Measurements from ENCODE around the gene PDGFRB. TPM values are rescaled to one million over a fixed set of nuclear protein-coding genes. Genes with fewer than 3 reads are reported as not detected.

PDGFRB gene
- polyA plus RNA-seq, 3 donors, result 118 to 152 (median 152) TPM

DNA sequence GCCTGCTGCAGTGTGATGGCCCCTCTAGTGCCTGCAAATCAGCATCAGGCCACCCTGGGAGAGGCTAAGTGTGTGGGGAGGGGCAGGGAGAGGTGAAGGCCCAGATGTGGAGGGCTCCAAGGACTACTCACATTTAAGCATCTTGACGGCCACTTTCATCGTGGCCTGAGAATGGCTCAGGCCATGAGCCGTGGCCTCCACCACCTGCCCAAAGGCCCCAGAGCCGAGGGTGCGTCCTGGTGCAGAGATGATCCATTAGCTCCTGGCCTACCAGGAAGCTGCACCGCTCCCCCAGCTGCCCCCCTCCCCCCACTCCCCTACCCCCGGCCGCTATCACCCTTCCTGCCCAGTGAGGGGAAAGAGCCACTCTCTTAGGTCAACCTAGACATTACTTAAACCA lies 31.0 kb downstream of the PDGFRB start:
- no peak for DNase-seq (ENCODE audit: extremely low read depth in 1 of 11, low read depth in 9 of 11, low spot score in 4 of 11)

DNA sequence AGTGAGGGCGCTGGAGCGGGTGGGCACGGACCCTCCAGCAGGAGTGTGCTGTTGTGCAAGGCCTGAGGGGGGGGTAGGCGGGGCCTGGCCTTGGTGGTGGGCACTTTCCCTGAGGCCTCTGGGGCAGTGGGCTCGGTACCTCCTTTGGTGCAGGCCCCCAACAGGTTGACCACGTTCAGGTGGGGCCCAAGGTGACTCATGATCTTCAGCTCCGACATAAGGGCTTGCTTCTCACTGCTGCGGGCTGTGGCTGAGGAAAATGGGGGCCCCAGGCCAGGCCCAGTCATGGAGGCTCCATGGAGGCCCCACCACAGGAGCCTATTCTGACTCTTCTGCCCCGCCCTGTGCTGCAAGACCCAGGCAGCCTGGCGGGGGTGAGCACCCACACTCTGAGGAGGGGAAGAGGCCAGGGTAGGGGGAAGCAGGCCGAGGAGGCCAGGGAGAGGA lies 31.5 kb downstream of the PDGFRB start:
- no peak for DNase-seq (ENCODE audit: extremely low read depth in 1 of 11, low read depth in 9 of 11, low spot score in 4 of 11)

- DNase-seq (ENCODE audit: extremely low read depth in 1 of 11, low read depth in 9 of 11, low spot score in 4 of 11), result no peak
Measured at GRCh38 chr5:150123542-150123941, 32.1 kb downstream of the PDGFRB start.

GRCh38 chr5:150122536-150123481 lies 32.8 kb downstream of the PDGFRB start:
- no peak for DNase-seq (ENCODE audit: extremely low read depth in 1 of 11, low read depth in 9 of 11, low spot score in 4 of 11)

DNA sequence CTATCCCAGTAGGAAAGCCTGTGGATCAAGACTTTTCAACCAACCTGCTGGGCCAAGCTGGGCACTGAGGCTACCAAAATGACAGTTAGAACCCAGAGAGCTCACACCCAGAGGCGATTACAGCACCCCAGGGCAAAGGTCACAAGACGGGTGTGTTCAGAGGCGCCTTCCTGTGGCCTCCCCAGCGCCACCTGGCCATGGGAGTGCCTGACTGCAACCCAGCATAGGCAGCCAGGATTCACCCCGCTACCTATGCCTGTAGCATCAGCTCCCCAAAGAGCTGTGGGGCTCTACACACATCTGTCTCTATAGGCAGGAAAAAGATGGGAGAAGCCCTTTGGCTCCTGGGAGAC lies 33.5 kb downstream of the PDGFRB start:
- DNase-seq (ENCODE audit: extremely low read depth in 1 of 11, low read depth in 9 of 11, low spot score in 4 of 11), result no peak

GRCh38 chr5:150121448-150122157 lies 34.0 kb downstream of the PDGFRB start:
- DNase-seq (ENCODE audit: extremely low read depth in 1 of 11, low read depth in 9 of 11, low spot score in 4 of 11), result no peak

GRCh38 chr5:150120617-150121447 lies 34.8 kb downstream of the PDGFRB start:
- no peak for DNase-seq (ENCODE audit: extremely low read depth in 1 of 11, low read depth in 9 of 11, low spot score in 4 of 11)

- DNase-seq (ENCODE audit: extremely low read depth in 1 of 11, low read depth in 9 of 11, low spot score in 4 of 11), result no peak
Measured at GRCh38 chr5:150120062-150120441, 35.6 kb downstream of the PDGFRB start.

- DNase-seq (ENCODE audit: extremely low read depth in 1 of 11, low read depth in 9 of 11, low spot score in 4 of 11), result no peak
Measured at GRCh38 chr5:150119421-150120061, 36.1 kb downstream of the PDGFRB start.

GRCh38 chr5:150118561-150119229 lies 37.0 kb downstream of the PDGFRB start:
- DNase-seq (ENCODE audit: extremely low read depth in 1 of 11, low read depth in 9 of 11, low spot score in 4 of 11), result no peak

DNA sequence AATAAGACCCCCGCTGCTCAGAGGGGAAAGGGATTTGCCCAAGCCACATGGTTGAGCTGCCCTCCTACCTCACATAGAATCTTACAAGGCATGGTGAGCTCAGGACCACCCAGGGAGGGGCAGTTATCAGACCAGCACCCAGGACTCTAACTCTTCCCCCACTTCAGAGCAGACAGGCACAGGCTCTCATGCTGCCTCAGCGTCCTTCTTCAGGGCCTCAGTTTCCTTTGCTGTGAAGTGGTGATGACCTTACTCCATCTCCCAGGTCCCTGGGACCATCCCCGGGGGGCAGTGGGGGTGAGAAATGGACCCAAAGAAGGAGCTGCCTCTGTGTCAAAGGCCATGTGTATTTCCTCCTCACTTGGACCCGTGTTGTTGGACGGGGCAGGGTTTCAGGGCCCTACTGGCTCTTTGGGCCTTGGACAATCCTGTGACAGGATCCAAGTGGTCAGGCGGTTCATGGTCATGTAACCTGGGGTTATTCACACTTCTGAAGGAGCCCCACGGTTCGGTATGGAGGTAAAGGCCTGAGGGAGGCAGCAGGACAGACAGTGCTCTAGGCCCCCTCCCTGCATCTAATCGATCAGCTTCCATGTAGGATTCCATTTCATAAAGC lies 37.6 kb downstream of the PDGFRB start:
- no peak for DNase-seq (ENCODE audit: extremely low read depth in 1 of 11, low read depth in 9 of 11, low spot score in 4 of 11)

DNA sequence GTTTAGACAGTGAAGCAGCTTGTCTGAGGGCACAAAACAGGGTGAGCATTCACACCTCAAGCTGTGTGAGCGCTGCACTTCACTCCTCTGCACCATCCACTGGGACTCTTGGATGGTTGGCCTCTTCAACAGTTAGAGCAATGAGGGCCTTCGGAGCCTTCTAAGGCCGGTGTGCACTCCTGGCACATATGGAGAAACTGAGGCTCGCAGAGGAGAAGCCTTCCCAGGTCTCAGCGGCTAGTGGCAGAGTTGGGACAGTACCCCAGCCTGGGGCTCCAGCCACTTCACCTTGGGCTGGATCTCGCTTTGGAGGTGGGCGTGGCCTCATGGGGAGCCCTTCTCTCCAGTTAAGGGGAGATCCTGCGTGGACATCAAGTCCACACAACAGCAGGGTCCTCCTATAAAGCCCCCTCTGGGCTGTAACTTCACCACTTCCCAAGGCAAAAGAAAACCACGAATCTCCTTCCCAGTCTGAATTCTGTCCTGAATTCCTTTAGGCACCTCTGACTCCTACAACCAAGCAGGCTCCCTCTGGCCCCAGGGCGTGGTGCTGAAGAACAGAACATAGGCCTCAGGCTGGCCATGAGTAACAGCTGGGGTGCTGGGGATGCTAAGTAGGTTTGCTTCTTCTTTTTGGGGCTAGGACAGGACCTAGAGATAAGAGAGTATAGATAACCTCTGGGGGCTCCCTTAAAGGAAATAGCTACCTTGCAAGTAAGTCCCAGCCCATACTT lies 38.8 kb downstream of the PDGFRB start:
- no peak for DNase-seq (ENCODE audit: extremely low read depth in 1 of 11, low read depth in 9 of 11, low spot score in 4 of 11)

DNA sequence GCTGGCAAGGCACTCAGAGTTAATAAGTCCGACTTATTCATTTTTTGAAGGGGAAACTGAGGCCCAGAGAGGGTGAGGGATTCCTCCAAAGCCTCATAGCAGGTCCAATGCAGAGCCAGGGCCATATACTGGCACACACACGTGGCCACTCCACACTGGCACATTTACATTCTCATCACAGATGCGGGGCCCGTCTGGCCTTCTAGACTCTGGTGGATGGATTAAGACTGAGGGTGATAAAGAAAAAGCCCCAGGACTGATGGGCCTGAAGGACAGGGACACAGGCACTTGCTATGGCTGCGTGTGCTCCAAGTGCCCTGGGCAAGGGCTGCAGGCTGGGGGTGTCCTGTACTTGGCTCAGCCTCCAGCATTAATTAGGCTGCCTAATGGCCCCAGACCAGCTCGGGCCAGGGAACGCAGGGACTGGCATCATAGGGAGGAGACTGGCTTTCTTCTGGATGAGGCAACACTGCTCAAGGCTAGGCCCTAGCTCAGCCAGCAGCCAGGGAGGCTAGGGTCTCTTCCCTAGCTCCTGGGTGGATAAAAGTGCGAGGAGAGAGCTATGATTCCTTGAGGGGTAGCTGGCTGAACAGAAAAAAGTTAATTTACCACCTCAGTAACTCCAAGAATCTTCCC lies 40.8 kb downstream of the PDGFRB start:
- DNase-seq (ENCODE audit: extremely low read depth in 1 of 11, low read depth in 9 of 11, low spot score in 4 of 11), result no peak

DNA sequence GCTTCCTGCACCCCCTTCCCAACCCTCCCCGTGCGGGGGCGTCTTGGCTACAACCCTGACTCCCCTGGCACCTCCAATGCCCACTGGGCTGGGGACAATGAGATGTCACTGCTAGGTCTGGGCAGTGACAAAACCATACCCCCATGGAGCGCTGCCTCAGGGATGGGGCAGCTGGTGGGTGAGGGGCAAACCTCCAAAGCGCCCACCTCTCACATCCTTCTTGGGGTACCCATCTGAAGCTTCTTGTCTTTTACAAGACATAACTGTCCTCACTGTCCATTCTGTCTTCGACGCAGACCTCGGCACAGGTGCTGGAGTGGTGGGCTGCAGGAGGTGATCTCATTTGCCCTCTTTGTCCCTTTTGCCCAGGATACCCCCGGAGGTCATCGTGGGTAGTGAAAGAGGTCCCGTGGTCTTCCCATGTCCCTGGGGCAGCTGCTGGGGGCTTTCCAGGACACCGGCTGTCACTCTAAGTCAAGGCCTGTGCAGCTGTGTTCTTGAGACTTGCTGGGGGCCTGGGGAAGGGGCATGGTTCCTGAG lies 41.5 kb downstream of the PDGFRB start:
- no peak for DNase-seq (ENCODE audit: extremely low read depth in 1 of 11, low read depth in 9 of 11, low spot score in 4 of 11)

DNA sequence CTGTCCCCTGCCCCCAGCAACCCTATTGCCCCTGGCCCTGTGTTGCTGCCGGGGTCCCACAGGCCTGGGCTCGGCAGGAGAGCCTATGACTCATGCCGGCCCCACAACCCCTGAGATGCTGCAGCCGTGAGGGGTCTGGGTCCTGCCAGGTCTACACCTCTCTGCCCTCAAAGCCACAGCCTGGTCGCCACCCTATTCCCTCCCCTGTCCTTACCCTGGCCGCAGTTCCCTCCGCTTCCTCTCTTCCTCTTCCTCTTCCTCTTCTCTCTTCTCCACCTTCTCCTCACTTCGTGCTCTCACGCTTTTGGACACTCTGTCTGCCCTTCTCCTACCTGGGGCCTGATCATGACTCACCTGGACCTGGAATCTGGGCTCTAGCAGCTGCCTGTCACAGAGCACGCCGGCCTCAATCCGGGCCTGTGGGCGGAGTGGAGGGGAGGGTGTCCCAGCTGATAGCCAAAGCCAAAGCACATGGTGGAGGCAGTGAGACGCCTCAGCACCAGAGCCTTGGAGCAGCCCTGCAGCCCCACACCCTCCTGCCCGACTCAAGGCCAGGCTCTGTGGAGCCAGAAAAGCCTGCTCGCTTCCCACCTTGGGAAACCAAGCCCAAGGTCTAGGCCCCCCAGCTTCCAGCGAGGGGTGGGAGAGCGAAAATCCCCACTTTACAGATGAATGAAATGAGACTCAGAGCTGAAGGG lies 42.4 kb downstream of the PDGFRB start:
- no peak for DNase-seq (ENCODE audit: extremely low read depth in 1 of 11, low read depth in 9 of 11, low spot score in 4 of 11)

All from renal cortex interstitium (tissue), 11 donors.